Heart right ventricle (tissue), 16 donors: ENCODE results near the gene SPRN. TPM values are rescaled to one million over a fixed set of nuclear protein-coding genes. Genes with fewer than 3 reads are reported as not detected.

ENCODE experiments used
- ATAC-seq, 8 donors: fragments of 200-7000 bp; cut with Tn5 transposase; one replicate each; pipeline ENCODE4 v1.9.1; 2020; ENCODE audit warnings: mild to moderate bottlenecking in 8 of 8, moderate library complexity in 8 of 8, moderate number of reproducible peaks in 1 of 8
- DNase-seq, 2 donors: peaks; one replicate each; pipeline ENCODE4 v3.0.0-alpha.2; 2020
- H3K27ac ChIP-seq, 10 donors: fragments of 200-600 bp; sonication (generic) in 2 of 10; one replicate each; pipeline versions ENCODE4 v1.5.0 to v1.8.0; 2020 to 2022; ENCODE audit warnings: mild to moderate bottlenecking in 3 of 10
- H3K27me3 ChIP-seq, 7 donors: fragments of 200-600 bp; one replicate each; pipeline ENCODE4 v1.8.0; 2021 to 2022; ENCODE audit warnings: mild to moderate bottlenecking in 2 of 7
- H3K36me3 ChIP-seq, 9 donors: fragments of 200-600 bp; sonication (generic) in 1 of 9; one replicate each; pipeline versions ENCODE4 v1.5.0 to v1.8.0; 2020 to 2022; ENCODE audit warnings: mild to moderate bottlenecking in 2 of 9
- H3K4me1 ChIP-seq, 9 donors: fragments of 200-600 bp; sonication (generic) in 1 of 9; one replicate each; pipeline versions ENCODE4 v1.5.0 to v1.8.0; 2020 to 2022; ENCODE audit warnings: mild to moderate bottlenecking in 4 of 9
- H3K4me3 ChIP-seq, 10 donors: fragments of 200-600 bp; sonication (generic) in 2 of 10; one replicate each; pipeline versions ENCODE4 v1.5.0 to v1.8.0; 2020 to 2022; ENCODE audit warnings: mild to moderate bottlenecking in 7 of 10, moderate library complexity in 2 of 10
- H3K9me3 ChIP-seq, 11 donors: fragments of 200-600 bp in 10 of 11; sonication (generic) in 2 of 11; one replicate each; pipeline versions ENCODE4 v1.5.0 to v1.8.0; 2013 to 2022; ENCODE audit warnings: mild to moderate bottlenecking in 2 of 11, control low read depth in 1 of 11, moderate library complexity in 1 of 11
- WGBS, 2 donors: extraction: QIAGEN DNeasy Blood & Tissue Kit; methylation state at CpG; one replicate each; pipeline ENCODE4 v1.1.7; 2013; ENCODE audit warnings: inconsistent platforms in 1 of 2; 5-methylcytosine and 5-hydroxymethylcytosine counted together
- intact Hi-C, 10 donors: fragments of 100-400 bp; cut with DNase I; formaldehyde crosslinking; loops; one replicate each; pipeline versions ENCODE4 v1.11.1 to v1.14.2; 2022
- polyA plus RNA-seq, 2 donors: library from polyadenylated mRNA; stranded (reverse); fragments of 200-250 nt; gene quantifications; one replicate each; pipeline ENCODE4 v1.2.3, GENCODE V29; 2013
- total RNA-seq, 10 donors: library from RNA; stranded (reverse); fragmentation: NEBNext Ultra II Directional in 3 of 10; extraction: Animal tissue kit (Norgen Biotek cat#: 25700) in 3 of 10; gene quantifications; one replicate each; pipeline versions ENCODE4 v1.2.1 to v1.2.4, GENCODE V29; 2021 to 2023
- TF ChIP-seq, protein P1 (sequence below), 9 donors: fragments of 200-600 bp; sonication (generic) in 2 of 9; IDR thresholded peaks; one replicate each; pipeline versions ENCODE4 v1.5.0 to v1.8.0; 2021 to 2022; ENCODE audit warnings: antibody characterized with exemption in 9 of 9, mild to moderate bottlenecking in 5 of 9, moderate library complexity in 1 of 9
- donor health status: Arrhythmogenic right ventricular cardiomyopathy.
- donor health status: ischemic (EF 13 %, LVEDD 7.1; RV severe dilation, severe dysfunction).
- donor health status: healthy with polysubstance abuse.
- donor health status: DM: no; HTN: yes; CAD: no.
- donor health status: DM: no; HTN: no; CAD: no.
- donor health status: ischemic (EF 25% LVEDD 6.9; RV normal size, moderate dysfunction).
- donor health status: ischemic (EF 25% LVEDD 5.7; RV mildly dilated, moderate dysfunction).
- donor health status: healthy.
- donor health status: DM: yes; HTN: yes; CAD: no.
- donor health status: Ischemic cardiomyopathy.
- donor health status: ischemic (EF 35%, LVEDD 5.7; RV mildly dilated, moderate dysfunction).
- donor health status: nonischemic (EF 11% LVEDD 7.7; RV severe dilation, severe dysfunction).
- donor health status: DM: yes; HTN: yes; CAD: no.
- donor health status: PGD.
- donor health status: ischemic (EF 29% LVEDD 5.4; RV normal size, mild dysfunction).
- donor health status: nonischemic (EF 23%, LVEDD 6.1; RV moderate dilation, normal function).

Gene SPRN
- total and polyA plus RNA-seq, 12 donors, result 0.07 to 0.22 (median 0.09) TPM; not detected in 9

- Histone ChIP-seq H3K27ac (no peak overlapping the region), H3K4me3 (no peak overlapping the region), H3K27me3 (no peaks in the 10 kb centered on the region), H3K4me1 (peaks cover 3 to 34% (median 13%) of the 10 kb centered on the region in 9 donors), H3K36me3 (peaks cover 0 to 73% (median 32%) of the 10 kb centered on the region in 9 donors), H3K9me3 (no peaks in the 10 kb centered on the region)
- TF ChIP-seq, protein P1, sequence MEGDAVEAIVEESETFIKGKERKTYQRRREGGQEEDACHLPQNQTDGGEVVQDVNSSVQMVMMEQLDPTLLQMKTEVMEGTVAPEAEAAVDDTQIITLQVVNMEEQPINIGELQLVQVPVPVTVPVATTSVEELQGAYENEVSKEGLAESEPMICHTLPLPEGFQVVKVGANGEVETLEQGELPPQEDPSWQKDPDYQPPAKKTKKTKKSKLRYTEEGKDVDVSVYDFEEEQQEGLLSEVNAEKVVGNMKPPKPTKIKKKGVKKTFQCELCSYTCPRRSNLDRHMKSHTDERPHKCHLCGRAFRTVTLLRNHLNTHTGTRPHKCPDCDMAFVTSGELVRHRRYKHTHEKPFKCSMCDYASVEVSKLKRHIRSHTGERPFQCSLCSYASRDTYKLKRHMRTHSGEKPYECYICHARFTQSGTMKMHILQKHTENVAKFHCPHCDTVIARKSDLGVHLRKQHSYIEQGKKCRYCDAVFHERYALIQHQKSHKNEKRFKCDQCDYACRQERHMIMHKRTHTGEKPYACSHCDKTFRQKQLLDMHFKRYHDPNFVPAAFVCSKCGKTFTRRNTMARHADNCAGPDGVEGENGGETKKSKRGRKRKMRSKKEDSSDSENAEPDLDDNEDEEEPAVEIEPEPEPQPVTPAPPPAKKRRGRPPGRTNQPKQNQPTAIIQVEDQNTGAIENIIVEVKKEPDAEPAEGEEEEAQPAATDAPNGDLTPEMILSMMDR (IDR thresholded peaks at IDR 0.05), result no peak
- ATAC-seq (no peak), DNase-seq (no peak)
- WGBS, 2 donors, result 95 to 97% methylated on average over 7 of the region's 7 CpGs
- intact Hi-C loops, result no loop called here
These were observed 26.5 kb downstream of the SPRN start for GRCh38 chr10:133397938-133398337.

GRCh38 chr10:133396035-133396624, 28.3 kb downstream of the SPRN start:
- DNase-seq (no peak), ATAC-seq (no peak)
- 95 to 96% methylated on average over 19 of the region's 19 CpGs for WGBS, 2 donors
- Histone ChIP-seq H3K4me3 (no peak overlapping the region), H3K9me3 (no peaks in the 10 kb centered on the region), H3K27me3 (no peaks in the 10 kb centered on the region), H3K27ac (no peak overlapping the region), H3K4me1 (peaks cover 3 to 28% (median 13%) of the 10 kb centered on the region in 9 donors), H3K36me3 (peaks cover 0 to 56% (median 17%) of the 10 kb centered on the region in 9 donors)
- intact Hi-C loops, result no loop called here
- TF ChIP-seq, protein P1 (IDR thresholded peaks at IDR 0.05), result no peak

DNA sequence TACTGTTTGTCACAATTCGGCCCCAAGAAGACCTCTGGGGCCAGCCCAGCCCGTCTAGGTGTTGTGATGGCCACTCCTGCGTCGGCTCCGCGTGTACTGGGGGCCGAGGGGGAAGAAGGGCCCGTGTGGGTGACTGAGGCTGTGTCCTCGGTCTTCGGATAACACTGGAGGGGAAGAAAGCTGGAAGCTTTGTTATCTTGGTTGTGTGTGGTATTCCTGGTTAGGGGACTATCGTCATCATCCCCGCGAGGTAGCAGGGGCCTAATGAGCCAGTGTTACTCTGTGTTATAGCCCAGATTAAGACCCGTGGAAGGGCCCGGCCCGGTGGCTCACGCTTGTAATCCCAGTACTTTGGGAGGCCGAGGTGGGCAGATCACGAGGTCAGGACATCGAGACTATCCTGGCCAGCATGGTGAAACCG, 29.6 kb downstream of the SPRN start:
- 25 to 32% methylated on average over 21 of the region's 21 CpGs for WGBS, 2 donors
- no peaks in the 10 kb centered on the region for H3K27me3 ChIP-seq
- H3K9me3 ChIP-seq, result no peaks in the 10 kb centered on the region
- intact Hi-C loops, result no loop called here
- peaks cover 3 to 27% (median 14%) of the 10 kb centered on the region in 9 donors for H3K4me1 ChIP-seq
- peak overlapping the region; percentile 55 to 99 (median 88) for H3K4me3 ChIP-seq
- DNase-seq, result no peak
- peak overlapping the region in 9 of 10 donors; percentile 71 to 97 (median 91) for H3K27ac ChIP-seq
- H3K36me3 ChIP-seq, result peaks cover 0 to 43% (median 15%) of the 10 kb centered on the region in 9 donors
- peak in 1 of 8 donors; percentile 13 for ATAC-seq
- TF ChIP-seq, protein P1 (IDR thresholded peaks at IDR 0.05), result no peak

GRCh38 chr10:133394064-133394663, 30.3 kb downstream of the SPRN start, which contains the start of gene MTG1:
Gene MTG1 (plus strand): TSS chr10:133394157. CDS start chr10:133394221, 64 bp downstream.
- 0 to 1% methylated on average over 66 to 69 of the region's 69 CpGs for WGBS, 2 donors
- Histone ChIP-seq H3K36me3 (peaks cover 0 to 36% (median 13%) of the 10 kb centered on the region in 9 donors), H3K4me3 (peak within 1 kb of the TSS; percentile 55 to 99 (median 88)), H3K9me3 (no peaks in the 10 kb centered on the region), H3K4me1 (peaks cover 3 to 34% (median 15%) of the 10 kb centered on the region in 9 donors), H3K27me3 (no peaks in the 10 kb centered on the region), H3K27ac (peak within 1 kb of the TSS; percentile 55 to 97 (median 90))
- DNase-seq, result peak; percentile 93 to 98
- TF ChIP-seq, protein P1 (IDR thresholded peaks at IDR 0.05), result peak in 6 of 9 donors; percentile 19 to 51 (median 38)
- peak; percentile 97 to 99 (median 98) for ATAC-seq
- intact Hi-C loops, result no loop called here
